ENCODE data around the gene STK10.

The STK10 gene

GRCh38 chr5:172102218-172102870 lies 85.7 kb downstream of the STK10 start:
- Histone ChIP-seq H3K9me3 (ENCODE audit: insufficient read depth, low read length) (no peaks in the 10 kb centered on the region), H3K4me1 (ENCODE audit: low read length) (peaks cover 9% of the 10 kb centered on the region), H3K4me3 (ENCODE audit: low read length) (no peak overlapping the region), H4K20me1 (ENCODE audit: insufficient read depth, low read length) (peaks cover 6% of the 10 kb centered on the region; the same call in 1 of the 2 replicates), H3K27ac (ENCODE audit: low read length) (no peak overlapping the region), H3K79me2 (ENCODE audit: low read length) (no peaks in the 10 kb centered on the region), H3K27me3 (ENCODE audit: low read depth, low read length) (no peaks in the 10 kb centered on the region), H3K9ac (ENCODE audit: low read length) (no peak overlapping the region), H3K4me2 (ENCODE audit: low read length) (no peak overlapping the region), H3K36me3 (replicated peaks; ENCODE audit: low read depth, low read length) (peaks cover 46% of the 10 kb centered on the region), H2AFZ (ENCODE audit: low read depth, low read length) (no peak overlapping the region)
- TF ChIP-seq EZH2phosphoT487 (IDR thresholded peaks at IDR 0.05; ENCODE audit: low read depth): no peak
- TF ChIP-seq, protein P1, sequence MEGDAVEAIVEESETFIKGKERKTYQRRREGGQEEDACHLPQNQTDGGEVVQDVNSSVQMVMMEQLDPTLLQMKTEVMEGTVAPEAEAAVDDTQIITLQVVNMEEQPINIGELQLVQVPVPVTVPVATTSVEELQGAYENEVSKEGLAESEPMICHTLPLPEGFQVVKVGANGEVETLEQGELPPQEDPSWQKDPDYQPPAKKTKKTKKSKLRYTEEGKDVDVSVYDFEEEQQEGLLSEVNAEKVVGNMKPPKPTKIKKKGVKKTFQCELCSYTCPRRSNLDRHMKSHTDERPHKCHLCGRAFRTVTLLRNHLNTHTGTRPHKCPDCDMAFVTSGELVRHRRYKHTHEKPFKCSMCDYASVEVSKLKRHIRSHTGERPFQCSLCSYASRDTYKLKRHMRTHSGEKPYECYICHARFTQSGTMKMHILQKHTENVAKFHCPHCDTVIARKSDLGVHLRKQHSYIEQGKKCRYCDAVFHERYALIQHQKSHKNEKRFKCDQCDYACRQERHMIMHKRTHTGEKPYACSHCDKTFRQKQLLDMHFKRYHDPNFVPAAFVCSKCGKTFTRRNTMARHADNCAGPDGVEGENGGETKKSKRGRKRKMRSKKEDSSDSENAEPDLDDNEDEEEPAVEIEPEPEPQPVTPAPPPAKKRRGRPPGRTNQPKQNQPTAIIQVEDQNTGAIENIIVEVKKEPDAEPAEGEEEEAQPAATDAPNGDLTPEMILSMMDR (IDR thresholded peaks at IDR 0.05; ENCODE audit: low read depth, low read length): no peak

DNA sequence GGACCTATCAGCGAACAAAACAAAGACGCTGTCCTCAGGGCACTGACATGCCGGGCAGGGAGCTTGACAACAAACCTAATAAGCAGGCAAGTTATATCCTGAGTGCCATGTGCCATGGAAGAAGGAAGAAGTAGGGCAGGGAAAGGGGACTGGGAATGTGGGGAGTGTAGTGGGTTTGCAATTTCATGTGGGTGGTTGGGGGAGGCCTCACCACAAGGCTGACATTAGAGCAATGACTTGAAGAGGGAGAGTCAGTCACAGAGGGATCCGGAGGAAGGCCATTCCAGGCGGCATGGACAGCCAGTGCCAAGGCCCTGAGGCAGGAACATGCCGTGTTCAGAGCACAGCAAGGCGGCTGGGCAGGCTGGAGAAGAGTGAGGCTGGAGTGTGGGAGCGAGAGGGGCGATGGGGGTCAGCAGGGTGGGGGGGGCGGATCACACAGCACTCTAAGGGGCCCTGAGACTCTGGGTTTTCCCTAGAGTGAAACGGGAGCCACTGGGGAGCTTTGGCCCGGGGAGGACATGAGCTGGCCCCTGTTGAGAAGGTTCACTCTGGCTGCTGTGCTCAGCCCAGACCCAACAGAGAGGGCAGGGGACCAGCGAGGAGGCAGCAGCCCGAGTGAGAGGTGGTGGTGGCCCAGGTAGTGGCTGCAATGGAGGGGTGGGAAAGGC lies 86.3 kb downstream of the STK10 start:
- H3K27ac ChIP-seq (ENCODE audit: low read length): no peak overlapping the region
- TF ChIP-seq, protein P1 (IDR thresholded peaks at IDR 0.05; ENCODE audit: low read depth, low read length): no peak
- TF ChIP-seq EZH2phosphoT487 (IDR thresholded peaks at IDR 0.05; ENCODE audit: low read depth): no peak
- no peak overlapping the region for H3K4me2 ChIP-seq (ENCODE audit: low read length)
- no peak overlapping the region for H2AFZ ChIP-seq (ENCODE audit: low read depth, low read length)
- no peaks in the 10 kb centered on the region for H3K9me3 ChIP-seq (ENCODE audit: insufficient read depth, low read length)
- no peak overlapping the region for H3K9ac ChIP-seq (ENCODE audit: low read length)
- H3K4me3 ChIP-seq (ENCODE audit: low read length): no peak overlapping the region
- peaks cover 2% of the 10 kb centered on the region; the same call in 1 of the 2 replicates for H3K4me1 ChIP-seq (ENCODE audit: low read length)
- H3K36me3 ChIP-seq (replicated peaks; ENCODE audit: low read depth, low read length): peaks cover 47% of the 10 kb centered on the region
- no peaks in the 10 kb centered on the region for H3K79me2 ChIP-seq (ENCODE audit: low read length)
- no peaks in the 10 kb centered on the region for H3K27me3 ChIP-seq (ENCODE audit: low read depth, low read length)
- H4K20me1 ChIP-seq (ENCODE audit: insufficient read depth, low read length): peaks cover 6% of the 10 kb centered on the region; the same call in 1 of the 2 replicates

DNA sequence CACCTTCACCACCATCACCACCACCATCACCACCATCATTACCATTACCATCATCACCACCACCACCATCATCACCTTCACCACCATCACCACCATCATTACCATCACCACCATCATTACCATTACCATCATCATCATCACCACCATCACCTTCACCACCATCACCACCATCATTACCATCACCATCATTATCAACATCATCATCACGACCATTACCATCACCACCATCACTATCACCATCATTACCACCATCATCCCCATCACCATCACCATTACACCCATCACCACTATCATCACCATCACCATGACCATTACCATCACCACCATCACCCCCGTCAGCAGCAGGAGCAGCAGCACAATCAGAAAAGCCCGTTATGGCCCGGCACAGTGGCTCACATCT lies 89.1 kb downstream of the STK10 start:
- H3K4me2 ChIP-seq (ENCODE audit: low read length): no peak overlapping the region
- peaks cover 49% of the 10 kb centered on the region for H3K36me3 ChIP-seq (replicated peaks; ENCODE audit: low read depth, low read length)
- no peak for TF ChIP-seq EZH2phosphoT487 (IDR thresholded peaks at IDR 0.05; ENCODE audit: low read depth)
- TF ChIP-seq, protein P1 (IDR thresholded peaks at IDR 0.05; ENCODE audit: low read depth, low read length): no peak
- no peak overlapping the region for H3K27ac ChIP-seq (ENCODE audit: low read length)
- peaks cover 6% of the 10 kb centered on the region; the same call in 1 of the 2 replicates for H4K20me1 ChIP-seq (ENCODE audit: insufficient read depth, low read length)
- no peak overlapping the region for H2AFZ ChIP-seq (ENCODE audit: low read depth, low read length)
- H3K4me1 ChIP-seq (ENCODE audit: low read length): no peaks in the 10 kb centered on the region
- H3K9ac ChIP-seq (ENCODE audit: low read length): no peak overlapping the region
- H3K4me3 ChIP-seq (ENCODE audit: low read length): no peak overlapping the region
- no peaks in the 10 kb centered on the region for H3K9me3 ChIP-seq (ENCODE audit: insufficient read depth, low read length)
- no peaks in the 10 kb centered on the region for H3K27me3 ChIP-seq (ENCODE audit: low read depth, low read length)
- H3K79me2 ChIP-seq (ENCODE audit: low read length): no peaks in the 10 kb centered on the region

DNA sequence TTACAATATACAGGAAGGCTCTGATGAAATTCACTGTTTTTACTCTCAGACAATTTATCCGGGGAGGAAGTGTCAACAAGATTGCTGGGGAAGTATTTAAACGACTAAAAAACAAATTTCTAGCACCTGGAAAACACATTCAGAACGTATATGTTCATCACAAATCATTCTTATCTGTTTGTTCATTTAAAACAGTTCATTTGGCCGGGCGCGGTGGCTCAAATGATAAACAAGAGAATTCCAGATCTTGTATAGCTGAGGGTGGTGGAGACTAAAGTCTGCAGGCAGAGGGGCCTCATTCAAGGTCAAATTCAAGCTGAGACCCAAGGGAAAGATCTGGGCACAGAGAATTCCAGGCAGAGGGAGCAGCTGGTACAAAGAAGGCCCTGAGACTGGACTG lies 90.0 kb downstream of the STK10 start:
- Histone ChIP-seq H4K20me1 (ENCODE audit: insufficient read depth, low read length) (peaks cover 6% of the 10 kb centered on the region; the same call in 1 of the 2 replicates), H3K9me3 (ENCODE audit: insufficient read depth, low read length) (no peaks in the 10 kb centered on the region), H3K27ac (ENCODE audit: low read length) (no peak overlapping the region)

More for the DNA sequence above, 90.0 kb downstream of the STK10 start:
- no peaks in the 10 kb centered on the region for H3K27me3 ChIP-seq (ENCODE audit: low read depth, low read length)
- H3K36me3 ChIP-seq (replicated peaks; ENCODE audit: low read depth, low read length): peaks cover 51% of the 10 kb centered on the region
- TF ChIP-seq, protein P1 (IDR thresholded peaks at IDR 0.05; ENCODE audit: low read depth, low read length): no peak
- no peak for TF ChIP-seq EZH2phosphoT487 (IDR thresholded peaks at IDR 0.05; ENCODE audit: low read depth)
- no peak overlapping the region for H2AFZ ChIP-seq (ENCODE audit: low read depth, low read length)
- no peaks in the 10 kb centered on the region for H3K79me2 ChIP-seq (ENCODE audit: low read length)
- H3K4me1 ChIP-seq (ENCODE audit: low read length): no peaks in the 10 kb centered on the region
- H3K4me3 ChIP-seq (ENCODE audit: low read length): no peak overlapping the region
- H3K9ac ChIP-seq (ENCODE audit: low read length): no peak overlapping the region
- no peak overlapping the region for H3K4me2 ChIP-seq (ENCODE audit: low read length)

All from OCI-LY3 (cell line).